ENCODE data around the gene RNASE7. TPM values are rescaled to one million over a fixed set of nuclear protein-coding genes. Genes with fewer than 3 reads are reported as not detected.

The RNASE7 gene
- total RNA-seq, 1 donor from 2014 or later, result 0.34 TPM

DNA sequence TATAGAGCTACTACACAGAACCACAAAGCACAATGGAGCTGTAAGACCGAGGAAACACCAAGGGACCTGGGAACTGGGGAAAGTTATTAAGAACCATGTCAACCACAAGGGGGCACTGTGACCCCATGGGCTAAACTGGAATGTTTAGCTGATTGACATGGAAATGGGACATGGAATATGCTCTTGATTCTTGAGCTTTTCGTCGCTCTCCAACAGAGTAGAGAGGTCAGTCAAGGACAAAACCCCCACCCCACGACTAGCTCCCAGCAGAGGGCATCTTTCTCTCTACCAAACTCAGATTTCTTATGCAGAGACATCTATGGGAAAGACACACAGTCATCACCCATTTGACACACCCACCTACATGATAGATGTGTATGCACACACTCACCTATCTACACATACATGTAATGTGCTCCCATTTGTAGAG is 27.4 kb upstream of the RNASE7 start:
- H3K27me3 Mint-ChIP-seq (ENCODE audit: low read depth), result no peaks in the 10 kb centered on the region
- peaks cover 20% of the 10 kb centered on the region for H3K4me1 Mint-ChIP-seq
- DNase-seq (ENCODE audit: low spot score in 2 of 2, unreplicated experiment in 2 of 2), result peak; percentile 72 to 91
- H3K4me3 Mint-ChIP-seq, result no peak overlapping the region
- peak; percentile 93 for TF ChIP-seq CTCF (IDR thresholded peaks at IDR 0.05; ENCODE audit: unreplicated experiment)
- peaks cover 14% of the 10 kb centered on the region for H3K36me3 Mint-ChIP-seq
- H3K9me3 Mint-ChIP-seq, result no peaks in the 10 kb centered on the region
- no peak overlapping the region for H3K27ac Mint-ChIP-seq

GRCh38 chr14:21015312-21015711 is 26.9 kb upstream of the RNASE7 start:
- Mint-ChIP-seq H3K9me3 (no peaks in the 10 kb centered on the region), H3K27ac (no peak overlapping the region), H3K36me3 (peaks cover 15% of the 10 kb centered on the region), H3K4me1 (peaks cover 20% of the 10 kb centered on the region), H3K4me3 (no peak overlapping the region), H3K27me3 (ENCODE audit: low read depth) (no peaks in the 10 kb centered on the region)
- no peak for TF ChIP-seq CTCF (IDR thresholded peaks at IDR 0.05; ENCODE audit: unreplicated experiment)
- no peak for DNase-seq (ENCODE audit: low spot score in 2 of 2, unreplicated experiment in 2 of 2)

DNA sequence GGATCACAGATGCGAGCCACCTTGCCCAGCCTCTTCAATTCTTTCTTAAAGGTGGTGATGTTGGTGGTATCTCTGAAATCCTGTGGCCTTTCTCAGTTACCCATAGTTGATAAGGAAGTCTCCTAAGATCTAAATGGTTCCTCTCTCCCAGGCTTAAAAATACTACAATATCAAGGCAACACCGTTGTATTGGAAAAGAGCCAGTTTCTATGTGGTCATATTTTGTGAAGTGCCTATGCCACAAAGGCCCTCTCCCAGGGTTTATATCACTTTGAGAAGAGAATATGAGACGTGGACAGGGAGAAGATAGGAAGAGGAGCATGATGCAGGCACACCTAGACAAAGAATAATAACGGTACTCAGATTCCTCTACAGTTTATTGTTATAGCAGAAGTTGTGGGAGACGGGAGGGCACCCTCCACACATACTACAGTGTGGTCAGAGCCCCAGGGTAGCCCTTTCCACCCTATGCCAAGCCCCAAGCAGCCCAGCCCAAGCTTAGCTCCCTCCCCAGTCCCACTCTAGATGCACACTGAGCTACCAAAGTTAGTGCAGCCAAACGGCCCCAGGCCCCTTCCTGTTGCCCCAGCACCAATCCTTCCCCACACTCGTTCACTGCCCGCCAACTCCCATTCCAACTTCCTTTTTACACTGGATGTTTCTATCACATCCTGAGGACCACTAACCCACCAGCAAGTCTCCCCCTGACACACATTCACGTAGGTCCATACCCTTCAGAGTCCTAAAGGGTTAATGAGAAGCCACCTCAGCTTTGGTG is 25.6 kb upstream of the RNASE7 start:
- DNase-seq (ENCODE audit: low spot score in 2 of 2, unreplicated experiment in 2 of 2), result no peak
- H3K4me3 Mint-ChIP-seq, result no peak overlapping the region
- H3K27ac Mint-ChIP-seq, result no peak overlapping the region
- peaks cover 13% of the 10 kb centered on the region for H3K4me1 Mint-ChIP-seq
- H3K9me3 Mint-ChIP-seq, result no peaks in the 10 kb centered on the region
- no peak for TF ChIP-seq CTCF (IDR thresholded peaks at IDR 0.05; ENCODE audit: unreplicated experiment)
- H3K36me3 Mint-ChIP-seq, result peaks cover 25% of the 10 kb centered on the region
- H3K27me3 Mint-ChIP-seq (ENCODE audit: low read depth), result no peaks in the 10 kb centered on the region

GRCh38 chr14:21017528-21018245 is 24.5 kb upstream of the RNASE7 start:
- peaks cover 30% of the 10 kb centered on the region for H3K36me3 Mint-ChIP-seq
- TF ChIP-seq CTCF (IDR thresholded peaks at IDR 0.05; ENCODE audit: unreplicated experiment), result no peak
- H3K27ac Mint-ChIP-seq, result no peak overlapping the region
- peaks cover 16% of the 10 kb centered on the region for H3K4me1 Mint-ChIP-seq
- H3K4me3 Mint-ChIP-seq, result no peak overlapping the region
- no peaks in the 10 kb centered on the region for H3K9me3 Mint-ChIP-seq
- H3K27me3 Mint-ChIP-seq (ENCODE audit: low read depth), result no peaks in the 10 kb centered on the region
- no peak for DNase-seq (ENCODE audit: low spot score in 2 of 2, unreplicated experiment in 2 of 2)

- no peak for DNase-seq (ENCODE audit: low spot score in 2 of 2, unreplicated experiment in 2 of 2)
- no peaks in the 10 kb centered on the region for H3K27me3 Mint-ChIP-seq (ENCODE audit: low read depth)
- no peaks in the 10 kb centered on the region for H3K9me3 Mint-ChIP-seq
- no peak for TF ChIP-seq CTCF (IDR thresholded peaks at IDR 0.05; ENCODE audit: unreplicated experiment)
- H3K36me3 Mint-ChIP-seq, result peaks cover 30% of the 10 kb centered on the region
- no peak overlapping the region for H3K27ac Mint-ChIP-seq
- peaks cover 21% of the 10 kb centered on the region for H3K4me1 Mint-ChIP-seq
- no peak overlapping the region for H3K4me3 Mint-ChIP-seq
These were observed 23.9 kb upstream of the RNASE7 start for GRCh38 chr14:21018286-21018685.

Data from mesothelial cell of epicardium (in vitro differentiated cells).